Epidermal melanocyte (primary cell): ENCODE data around the gene PEPD.

Source experiments
- DNase-seq: peaks from one replicate; pipeline ENCODE4 v3.0.0; 2011; ENCODE audit warnings: low spot score; ENCODE audit not compliant: insufficient read length

The PEPD gene

GRCh38 chr19:33473653-33474305, 47.8 kb downstream of the PEPD start:
- no peak for DNase-seq

- DNase-seq = no peak
These were observed 48.6 kb downstream of the PEPD start for GRCh38 chr19:33472691-33473652.

- no peak for DNase-seq
These were observed 49.4 kb downstream of the PEPD start for GRCh38 chr19:33472226-33472625.

GRCh38 chr19:33471111-33471996, 50.2 kb downstream of the PEPD start:
- DNase-seq = no peak

- DNase-seq = no peak
These were observed 50.9 kb downstream of the PEPD start for GRCh38 chr19:33470686-33471085.

GRCh38 chr19:33470040-33470330, 51.6 kb downstream of the PEPD start:
- no peak for DNase-seq

- DNase-seq = no peak
These were observed 52.2 kb downstream of the PEPD start for GRCh38 chr19:33469171-33470039.

- DNase-seq = no peak
These were observed 53.0 kb downstream of the PEPD start for GRCh38 chr19:33468361-33469170.

- DNase-seq = no peak
These were observed 53.7 kb downstream of the PEPD start for GRCh38 chr19:33467851-33468250.

GRCh38 chr19:33465834-33466233, 55.8 kb downstream of the PEPD start:
- DNase-seq = no peak

GRCh38 chr19:33465371-33465770, 56.2 kb downstream of the PEPD start:
- no peak for DNase-seq

- no peak for DNase-seq
These were observed 56.9 kb downstream of the PEPD start for GRCh38 chr19:33464733-33465115.

GRCh38 chr19:33464010-33464732, 57.4 kb downstream of the PEPD start:
- DNase-seq = no peak

- DNase-seq = peak; percentile 96
These were observed 58.4 kb downstream of the PEPD start for GRCh38 chr19:33463199-33463598.

GRCh38 chr19:33462112-33462791, 59.3 kb downstream of the PEPD start:
- DNase-seq = no peak

- DNase-seq = no peak
These were observed 60.1 kb downstream of the PEPD start for GRCh38 chr19:33461256-33462111.

- DNase-seq = no peak
These were observed 61.2 kb downstream of the PEPD start for GRCh38 chr19:33460221-33460908.
